Measurements from ENCODE around the gene TTC31. TPM values are rescaled to one million over a fixed set of nuclear protein-coding genes. Genes with fewer than 3 reads are reported as not detected.

Gene TTC31
- total and polyA plus RNA-seq, 4 donors = 9.9 to 26.4 (median 15.8) TPM

GRCh38 chr2:74486141-74486540, 3.3 kb downstream of the TTC31 start:
- no peak overlapping the region for H3K27ac ChIP-seq (ENCODE audit: low read depth in 1 of 2, low read length in 2 of 2)
- TF ChIP-seq FOXA1 (IDR thresholded peaks at IDR 0.05) = peak; percentile 59
- TF ChIP-seq FOXA2 (IDR thresholded peaks at IDR 0.05) = peak; percentile 76
- no peak for TF ChIP-seq HNF4G (IDR thresholded peaks at IDR 0.05)
- peak; percentile 25 to 39 for TF ChIP-seq HNF4A (conservative IDR thresholded peaks at IDR 0.05)
- TF ChIP-seq ATF3 (IDR thresholded peaks at IDR 0.05) = no peak
- no peak for TF ChIP-seq REST (IDR thresholded peaks at IDR 0.05)
- no peak for TF ChIP-seq GABPA (IDR thresholded peaks at IDR 0.05 in 1 of 2, conservative IDR thresholded peaks at IDR 0.05 in 1 of 2)
- peak; percentile 62 for TF ChIP-seq SP1 (IDR thresholded peaks at IDR 0.05)
- TF ChIP-seq YY1 (IDR thresholded peaks at IDR 0.05) = no peak
- TF ChIP-seq JUND (IDR thresholded peaks at IDR 0.05) = peak in 1 of 2 donors; percentile 9
- TF ChIP-seq RAD21 (IDR thresholded peaks at IDR 0.05) = peak in 1 of 2 donors; percentile 35
- no peak for TF ChIP-seq ZBTB33 (IDR thresholded peaks at IDR 0.05)
- no peak for TF ChIP-seq TAF1 (conservative IDR thresholded peaks at IDR 0.05)
- TF ChIP-seq NR2F2 (IDR thresholded peaks at IDR 0.05) = no peak
- TF ChIP-seq CTCF (IDR thresholded peaks at IDR 0.05; ENCODE audit: low read depth, low read length, missing input control) = no peak
- peak; percentile 50 to 63 for TF ChIP-seq RXRA (IDR thresholded peaks at IDR 0.05)
- no peak for TF ChIP-seq EGR1 (IDR thresholded peaks at IDR 0.05; ENCODE audit: low read depth in 2 of 2)
- no peak for TF ChIP-seq MAX (IDR thresholded peaks at IDR 0.05)
- H3K4me1 ChIP-seq (ENCODE audit: control insufficient read depth in 4 of 4, insufficient read depth in 4 of 4, low read length in 3 of 4) = peaks cover 30 to 67% (median 61%) of the 10 kb centered on the region in 4 donors
- H3K9me3 ChIP-seq (ENCODE audit: control insufficient read depth in 4 of 4, low read length in 3 of 4) = no peaks in the 10 kb centered on the region
- H3K27me3 ChIP-seq (ENCODE audit: control insufficient read depth in 4 of 4, insufficient read depth in 4 of 4, low read length in 3 of 4) = no peaks in the 10 kb centered on the region
- 68% methylated on average over 2 of the region's 2 CpGs for WGBS
- peaks cover 0 to 4% (median 2%) of the 10 kb centered on the region in 4 donors for H3K36me3 ChIP-seq (ENCODE audit: control insufficient read depth in 4 of 4, insufficient read depth in 3 of 4, low read depth in 1 of 4, low read length in 3 of 4)
- no peak for DNase-seq (ENCODE audit: low spot score)
- H3K4me3 ChIP-seq (ENCODE audit: low read depth in 1 of 3, low read length in 3 of 3) = no peak overlapping the region
- no peak overlapping the region for H3K9ac ChIP-seq (ENCODE audit: low read depth in 1 of 2, low read length in 2 of 2)
